Activated CD8-positive, alpha-beta T cell treated with anti-CD3 and anti-CD28 coated beads for 36 hours (primary cell): ENCODE data around the gene PLEK2. TPM values are rescaled to one million over a fixed set of nuclear protein-coding genes. Genes with fewer than 3 reads are reported as not detected.
A peak's percentile ranks its signal among the peaks of the same experiment; 100 is the strongest.

ENCODE experiments used
- ATAC-seq: fragments of 200-7000 bp; cut with Tn5 transposase; one replicate; pipeline ENCODE4 v1.10.0; 2021; ENCODE audit warnings: mild to moderate bottlenecking, moderate library complexity
- CTCF ChIA-PET: fragments of 350-600 bp; sonication (Branson Sonifier 250); formaldehyde crosslinking; loops from one replicate; lab custom pipeline; 2021; ENCODE audit warnings: antibody characterized with exemption; lab: Charles Lee
- POLR2A ChIA-PET: fragments of 350-600 bp; sonication (Branson Sonifier 250); formaldehyde crosslinking; loops from one replicate; lab custom pipeline; 2021; ENCODE audit warnings: antibody characterized with exemption; lab: Charles Lee
- DNase-seq: peaks from one replicate; pipeline ENCODE4 v3.0.0-alpha.2; 2020
- H3K27ac Mint-ChIP-seq: one replicate; pipeline ENCODE4 v1.8.0; 2021; ENCODE audit warnings: mild to moderate bottlenecking, mixed read lengths
- H3K27me3 Mint-ChIP-seq: one replicate; pipeline ENCODE4 v1.8.0; 2021; ENCODE audit warnings: mixed read lengths
- H3K36me3 Mint-ChIP-seq: one replicate; pipeline ENCODE4 v1.8.0; 2021; ENCODE audit warnings: low read depth, mixed read lengths
- H3K4me1 Mint-ChIP-seq: one replicate; pipeline ENCODE4 v1.8.0; 2021; ENCODE audit warnings: low read depth, mixed read lengths
- H3K4me3 Mint-ChIP-seq: one replicate; pipeline ENCODE4 v1.8.0; 2021; ENCODE audit warnings: mild to moderate bottlenecking, moderate library complexity, mixed read lengths
- H3K9me3 Mint-ChIP-seq: one replicate; pipeline ENCODE4 v1.8.0; 2021; ENCODE audit warnings: mixed read lengths
- intact Hi-C: fragments of 100-400 bp; cut with micrococcal nuclease; formaldehyde crosslinking; loops from one replicate; pipeline ENCODE4 v1.10.0; 2022
- total RNA-seq, 2 experiments: library from RNA; stranded (reverse); gene quantifications; one replicate each; pipeline ENCODE4 v1.2.3, GENCODE V29; 2021
- TF ChIP-seq, protein P1 (sequence below): fragments of 200-600 bp; IDR thresholded peaks from one replicate; pipeline ENCODE4 v1.8.0; 2022; ENCODE audit warnings: antibody characterized with exemption, mild to moderate bottlenecking

The PLEK2 gene, protein sequence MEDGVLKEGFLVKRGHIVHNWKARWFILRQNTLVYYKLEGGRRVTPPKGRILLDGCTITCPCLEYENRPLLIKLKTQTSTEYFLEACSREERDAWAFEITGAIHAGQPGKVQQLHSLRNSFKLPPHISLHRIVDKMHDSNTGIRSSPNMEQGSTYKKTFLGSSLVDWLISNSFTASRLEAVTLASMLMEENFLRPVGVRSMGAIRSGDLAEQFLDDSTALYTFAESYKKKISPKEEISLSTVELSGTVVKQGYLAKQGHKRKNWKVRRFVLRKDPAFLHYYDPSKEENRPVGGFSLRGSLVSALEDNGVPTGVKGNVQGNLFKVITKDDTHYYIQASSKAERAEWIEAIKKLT
- 1 to 10 TPM in 1 of 2 experiments, not detected in 1; 1.0 TPM for total RNA-seq

DNA sequence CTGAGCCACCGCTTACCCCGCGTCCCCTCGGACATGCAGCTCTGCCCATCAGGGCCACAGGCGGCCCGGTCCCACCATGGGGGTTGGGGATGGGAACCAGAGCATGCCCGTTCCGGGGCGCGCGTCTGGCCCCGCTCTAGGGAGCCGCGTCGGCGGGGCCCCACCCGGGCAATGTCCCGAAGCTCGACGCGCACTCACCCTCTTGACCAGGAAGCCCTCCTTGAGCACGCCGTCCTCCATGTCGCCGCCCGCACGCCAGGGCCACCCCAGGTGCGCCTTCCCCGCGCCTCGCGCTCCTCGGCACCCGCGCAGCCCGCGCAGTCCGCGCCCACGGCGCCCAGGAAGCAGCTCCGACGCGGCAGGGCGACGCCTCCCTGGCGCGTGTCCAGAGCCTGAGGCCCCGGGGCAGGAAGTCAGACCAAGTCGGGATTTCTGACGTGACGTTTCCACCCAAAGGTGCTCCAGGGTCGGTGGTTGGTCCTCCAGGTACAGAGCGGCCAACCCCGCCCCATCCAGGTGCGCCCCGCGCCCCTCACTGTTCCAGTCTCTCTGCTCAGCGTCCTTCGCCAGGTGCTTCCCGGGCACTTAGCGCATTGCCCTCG is at the start of gene PLEK2:
PLEK2 (minus strand) TSS at position 346 of the 602 bp plus-strand sequence; CDS start at position 240, 106 bp downstream.
- no peaks in the 10 kb centered on the region for H3K9me3 Mint-ChIP-seq
- no peak within 1 kb of the TSS for H3K27ac Mint-ChIP-seq
- POLR2A ChIA-PET = interaction anchor here (1.5 kb wide), 1 partner anchor 52 kb away, joined by 4 read pairs; the partner anchor contains the start of gene ATP6V1D
- TF ChIP-seq, protein P1, sequence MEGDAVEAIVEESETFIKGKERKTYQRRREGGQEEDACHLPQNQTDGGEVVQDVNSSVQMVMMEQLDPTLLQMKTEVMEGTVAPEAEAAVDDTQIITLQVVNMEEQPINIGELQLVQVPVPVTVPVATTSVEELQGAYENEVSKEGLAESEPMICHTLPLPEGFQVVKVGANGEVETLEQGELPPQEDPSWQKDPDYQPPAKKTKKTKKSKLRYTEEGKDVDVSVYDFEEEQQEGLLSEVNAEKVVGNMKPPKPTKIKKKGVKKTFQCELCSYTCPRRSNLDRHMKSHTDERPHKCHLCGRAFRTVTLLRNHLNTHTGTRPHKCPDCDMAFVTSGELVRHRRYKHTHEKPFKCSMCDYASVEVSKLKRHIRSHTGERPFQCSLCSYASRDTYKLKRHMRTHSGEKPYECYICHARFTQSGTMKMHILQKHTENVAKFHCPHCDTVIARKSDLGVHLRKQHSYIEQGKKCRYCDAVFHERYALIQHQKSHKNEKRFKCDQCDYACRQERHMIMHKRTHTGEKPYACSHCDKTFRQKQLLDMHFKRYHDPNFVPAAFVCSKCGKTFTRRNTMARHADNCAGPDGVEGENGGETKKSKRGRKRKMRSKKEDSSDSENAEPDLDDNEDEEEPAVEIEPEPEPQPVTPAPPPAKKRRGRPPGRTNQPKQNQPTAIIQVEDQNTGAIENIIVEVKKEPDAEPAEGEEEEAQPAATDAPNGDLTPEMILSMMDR = no peak
- ATAC-seq (peak; percentile 66), DNase-seq (peak; percentile 52)
- CTCF ChIA-PET = interaction anchor here (1.1 to 2.3 kb wide), 4 partner anchors 9 to 255 kb away, joined by 3 to 8 read pairs (median 6); no protein-coding TSS in a partner anchor
- intact Hi-C loops = no loop called here
- H3K36me3 Mint-ChIP-seq = no peaks in the 10 kb centered on the region
- peaks cover 17% of the 10 kb centered on the region for H3K27me3 Mint-ChIP-seq
- H3K4me1 Mint-ChIP-seq = peaks cover 14% of the 10 kb centered on the region
- peak within 1 kb of the TSS; percentile 50 for H3K4me3 Mint-ChIP-seq

DNA sequence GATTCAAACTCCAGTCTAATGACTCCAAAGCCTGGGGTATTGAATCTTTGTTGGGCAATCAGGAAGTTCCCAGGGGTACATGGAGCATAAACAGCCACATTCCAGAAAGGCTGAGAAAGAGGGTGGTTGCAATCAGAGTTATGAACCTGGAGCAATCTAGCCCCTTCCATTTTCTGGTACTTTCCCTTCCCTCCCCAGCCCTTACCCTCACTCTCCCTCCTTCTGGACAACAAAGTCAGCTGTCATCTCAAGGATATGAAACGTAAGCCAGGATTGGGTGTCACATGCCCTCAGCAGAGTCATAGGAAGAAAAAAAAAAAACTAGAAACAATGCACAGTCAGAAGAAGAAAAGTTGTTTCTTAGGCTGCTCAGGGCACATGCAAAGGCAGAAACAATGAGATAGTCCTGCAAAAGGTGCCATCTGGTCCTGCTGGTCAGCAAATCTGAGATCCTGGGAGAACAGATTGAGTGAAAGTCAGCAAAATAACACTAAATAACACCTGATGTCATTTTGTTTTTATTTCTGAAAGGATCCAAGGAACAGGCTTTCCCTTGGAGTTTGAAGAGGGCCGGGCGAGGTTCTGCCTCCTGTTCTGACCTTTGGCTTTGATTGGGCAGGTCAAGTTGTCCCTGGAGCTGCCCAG is 49.5 kb upstream of the PLEK2 start:
- ChIA-PET CTCF (interaction anchor here (0.8 kb wide), 1 partner anchor 23 kb away, joined by 3 read pairs; no protein-coding TSS in a partner anchor), POLR2A (no interaction called here)
- no peaks in the 10 kb centered on the region for H3K9me3 Mint-ChIP-seq
- ATAC-seq (no peak), DNase-seq (no peak)
- intact Hi-C loops = no loop called here
- no peaks in the 10 kb centered on the region for H3K36me3 Mint-ChIP-seq
- peaks cover 18% of the 10 kb centered on the region for H3K4me1 Mint-ChIP-seq
- no peak overlapping the region for H3K4me3 Mint-ChIP-seq
- TF ChIP-seq, protein P1 = no peak
- H3K27me3 Mint-ChIP-seq = no peaks in the 10 kb centered on the region
- H3K27ac Mint-ChIP-seq = no peak overlapping the region

DNA sequence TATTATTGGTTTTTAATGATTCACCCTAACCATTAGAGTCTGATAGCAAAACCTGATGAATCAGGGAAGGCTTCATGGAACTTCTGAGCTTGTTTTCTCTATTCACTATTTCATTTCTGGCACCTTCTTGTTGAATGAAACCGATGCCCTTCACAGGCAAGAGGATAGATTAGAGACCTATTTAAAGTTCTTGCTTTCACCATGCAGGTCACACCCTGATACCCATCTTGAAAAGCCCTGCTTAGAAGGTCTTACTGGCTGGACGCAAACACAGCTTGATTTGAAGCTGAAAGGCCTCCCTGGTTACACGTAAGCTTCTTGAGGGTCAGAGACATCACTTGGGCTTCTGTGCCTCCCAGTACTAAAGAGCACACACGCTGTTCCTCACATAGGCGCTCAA is 47.4 kb upstream of the PLEK2 start:
- CTCF ChIA-PET = interaction anchor here (1.2 to 2.7 kb wide), 3 partner anchors 31 to 245 kb away, joined by 3 to 15 read pairs (median 6); no protein-coding TSS in a partner anchor
- DNase-seq = no peak
- Mint-ChIP-seq H3K27ac (no peak overlapping the region), H3K36me3 (no peaks in the 10 kb centered on the region), H3K9me3 (no peaks in the 10 kb centered on the region), H3K4me1 (peaks cover 8% of the 10 kb centered on the region), H3K27me3 (no peaks in the 10 kb centered on the region), H3K4me3 (no peak overlapping the region)
- intact Hi-C loops = no loop called here
- POLR2A ChIA-PET = interaction anchor here (0.7 kb wide), 1 partner anchor 8 kb away, joined by 3 read pairs; no protein-coding TSS in a partner anchor
- ATAC-seq = no peak
- TF ChIP-seq, protein P1 = no peak

DNA sequence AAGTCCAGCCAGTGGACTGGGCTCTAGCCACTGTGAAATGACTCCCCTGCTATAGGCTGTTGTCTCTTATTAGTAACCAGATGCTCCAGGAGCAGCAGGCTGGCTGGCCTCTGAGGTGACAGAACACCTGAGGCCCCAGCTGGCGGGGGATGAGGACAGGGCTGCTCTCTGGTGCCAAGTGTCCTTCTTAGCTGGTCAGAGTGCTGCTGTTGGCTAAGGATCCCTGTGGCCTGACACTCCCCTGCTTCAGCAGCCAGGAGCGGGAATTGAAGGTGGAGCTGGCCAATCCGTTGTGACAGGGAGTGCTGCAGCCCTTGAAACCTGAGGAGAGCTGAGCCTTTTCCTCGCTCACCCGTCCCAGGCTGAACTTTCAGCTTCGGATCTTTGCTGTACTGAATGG is 45.8 kb upstream of the PLEK2 start:
- ChIA-PET CTCF (interaction anchor here (1.6 to 3.4 kb wide), 4 partner anchors 9 to 247 kb away, joined by 6 to 15 read pairs (median 8); no protein-coding TSS in a partner anchor), POLR2A (interaction anchor here (1.1 kb wide), 1 partner anchor 12 kb away, joined by 5 read pairs; no protein-coding TSS in a partner anchor)
- Mint-ChIP-seq H3K4me3 (no peak overlapping the region), H3K27me3 (no peaks in the 10 kb centered on the region), H3K36me3 (no peaks in the 10 kb centered on the region), H3K4me1 (no peaks in the 10 kb centered on the region), H3K9me3 (no peaks in the 10 kb centered on the region), H3K27ac (no peak overlapping the region)
- TF ChIP-seq, protein P1 = no peak
- DNase-seq (no peak), ATAC-seq (no peak)
- intact Hi-C loops = no loop called here
